Bronchial epithelial cell (primary cell): ENCODE results near the gene F12. TPM values are rescaled to one million over a fixed set of nuclear protein-coding genes. Genes with fewer than 3 reads are reported as not detected.

Experiments
- DNase-seq: peaks from one replicate; pipeline ENCODE4 v3.0.0-alpha.2; 2010; ENCODE audit warnings: low read depth
- FAIRE-seq: peaks from 2 replicates; lab custom pipeline; 2011; peaks lifted over from hg19 to GRCh38; lab: Jason Lieb, UNC
- H3K27me3 ChIP-seq: 2 replicates; pipeline ENCODE4 v1.5.1; 2011; ENCODE audit warnings: low read length; ENCODE audit not compliant: control insufficient read depth, insufficient read depth
- H3K36me3 ChIP-seq: 2 replicates; pipeline ENCODE4 v1.5.1; 2011; ENCODE audit warnings: low read length; ENCODE audit not compliant: control insufficient read depth, insufficient read depth
- H3K4me3 ChIP-seq: 2 replicates; pipeline ENCODE4 v1.5.1; 2011; ENCODE audit warnings: mild to moderate bottlenecking, low read depth, low read length, control low read depth
- CTCF ChIP-seq: IDR thresholded peaks from 2 replicates; pipeline ENCODE4 v1.5.1; 2011; ENCODE audit warnings: mild to moderate bottlenecking, moderate library complexity, low read length, control low read depth, inconsistent platforms; ENCODE audit not compliant: insufficient read depth, severe bottlenecking
- total RNA-seq: library from RNA; depleted of rRNA; stranded (reverse); fragments of >200 nt; gene quantifications from 2 replicates; pipeline ENCODE4 v1.2.1, GENCODE V29; 2014

F12 gene
- total RNA-seq, 1 donor from 2014 or later, result 7.9 TPM

GRCh38 chr5:177414481-177414880 is 5.1 kb upstream of the F12 start:
- Histone ChIP-seq H3K27me3 (no peaks in the 10 kb centered on the region), H3K36me3 (no peaks in the 10 kb centered on the region), H3K4me3 (no peak overlapping the region)
- TF ChIP-seq CTCF, result no peak
- DNase-seq (no peak), FAIRE-seq (no peak)

GRCh38 chr5:177412603-177413233 is 3.4 kb upstream of the F12 start:
- Histone ChIP-seq H3K27me3 (no peaks in the 10 kb centered on the region), H3K4me3 (no peak overlapping the region), H3K36me3 (no peaks in the 10 kb centered on the region)
- FAIRE-seq (no peak), DNase-seq (no peak)
- no peak for TF ChIP-seq CTCF

GRCh38 chr5:177410575-177410974 is 1.2 kb upstream of the F12 start:
- no peak for FAIRE-seq

GRCh38 chr5:177405805-177406204 is 3.6 kb downstream of the F12 start:
- no peak for FAIRE-seq
- Histone ChIP-seq H3K36me3 (no peaks in the 10 kb centered on the region), H3K27me3 (peaks cover 2% of the 10 kb centered on the region), H3K4me3 (no peak overlapping the region)
- TF ChIP-seq CTCF, result no peak
- DNase-seq, result no peak

More at GRCh38 chr5:177410575-177410974, 1.2 kb upstream of the F12 start:
- no peak for TF ChIP-seq CTCF
- H3K36me3 ChIP-seq, result no peaks in the 10 kb centered on the region
- no peak for DNase-seq
- no peaks in the 10 kb centered on the region for H3K27me3 ChIP-seq
- no peak overlapping the region for H3K4me3 ChIP-seq

- H3K4me3 ChIP-seq, result no peak overlapping the region
- H3K27me3 ChIP-seq, result peaks cover 4% of the 10 kb centered on the region
- TF ChIP-seq CTCF, result no peak
- no peak for DNase-seq
- FAIRE-seq, result no peak
- H3K36me3 ChIP-seq, result no peaks in the 10 kb centered on the region
Observed at GRCh38 chr5:177405312-177405711, 4.1 kb downstream of the F12 start.
